Measurements from ENCODE around the gene GMDS.

DNA sequence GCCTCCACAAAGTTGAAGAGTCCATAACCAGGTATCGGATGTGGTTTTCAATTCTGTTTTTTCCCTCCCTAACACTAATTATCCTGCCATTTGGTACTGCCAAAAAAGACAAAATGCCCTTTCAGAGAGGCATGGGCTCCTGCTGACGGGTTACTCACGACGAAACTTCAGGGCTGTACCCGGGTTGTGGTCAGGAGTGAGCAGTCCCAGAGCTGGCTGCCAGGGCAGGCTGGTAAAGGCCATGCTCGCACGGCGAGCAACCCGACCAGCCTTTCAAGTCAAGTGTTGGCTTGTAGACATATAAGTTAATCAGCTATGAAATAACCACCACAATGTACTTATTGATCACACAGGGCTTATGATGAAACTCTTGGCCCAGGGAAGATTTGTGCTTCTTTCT lies 483.2 kb downstream of the GMDS start:
- TF ChIP-seq, protein P1, sequence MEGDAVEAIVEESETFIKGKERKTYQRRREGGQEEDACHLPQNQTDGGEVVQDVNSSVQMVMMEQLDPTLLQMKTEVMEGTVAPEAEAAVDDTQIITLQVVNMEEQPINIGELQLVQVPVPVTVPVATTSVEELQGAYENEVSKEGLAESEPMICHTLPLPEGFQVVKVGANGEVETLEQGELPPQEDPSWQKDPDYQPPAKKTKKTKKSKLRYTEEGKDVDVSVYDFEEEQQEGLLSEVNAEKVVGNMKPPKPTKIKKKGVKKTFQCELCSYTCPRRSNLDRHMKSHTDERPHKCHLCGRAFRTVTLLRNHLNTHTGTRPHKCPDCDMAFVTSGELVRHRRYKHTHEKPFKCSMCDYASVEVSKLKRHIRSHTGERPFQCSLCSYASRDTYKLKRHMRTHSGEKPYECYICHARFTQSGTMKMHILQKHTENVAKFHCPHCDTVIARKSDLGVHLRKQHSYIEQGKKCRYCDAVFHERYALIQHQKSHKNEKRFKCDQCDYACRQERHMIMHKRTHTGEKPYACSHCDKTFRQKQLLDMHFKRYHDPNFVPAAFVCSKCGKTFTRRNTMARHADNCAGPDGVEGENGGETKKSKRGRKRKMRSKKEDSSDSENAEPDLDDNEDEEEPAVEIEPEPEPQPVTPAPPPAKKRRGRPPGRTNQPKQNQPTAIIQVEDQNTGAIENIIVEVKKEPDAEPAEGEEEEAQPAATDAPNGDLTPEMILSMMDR (IDR thresholded peaks at IDR 0.05), result no peak
- no peak for TF ChIP-seq POLR2A (IDR thresholded peaks at IDR 0.05)
